Measurements from ENCODE around the gene ADIPOR1.

Gene ADIPOR1

GRCh38 chr1:202972046-202972445, 13.9 kb upstream of the ADIPOR1 start:
- no peak for DNase-seq (ENCODE audit: low read depth in 1 of 2, low spot score in 1 of 2)

- DNase-seq (ENCODE audit: low read depth in 1 of 2, low spot score in 1 of 2): peak in 1 of 2 donors; percentile 30
Observed at GRCh38 chr1:202968895-202969295, 10.8 kb upstream of the ADIPOR1 start.

GRCh38 chr1:202968351-202968750, 10.2 kb upstream of the ADIPOR1 start:
- no peak for DNase-seq (ENCODE audit: low read depth in 1 of 2, low spot score in 1 of 2)

- no peak for DNase-seq (ENCODE audit: low read depth in 1 of 2, low spot score in 1 of 2)
Observed at GRCh38 chr1:202967684-202968281, 9.7 kb upstream of the ADIPOR1 start.

GRCh38 chr1:202966006-202966898, 8.1 kb upstream of the ADIPOR1 start:
- no peak for DNase-seq (ENCODE audit: low read depth in 1 of 2, low spot score in 1 of 2)

- no peak for DNase-seq (ENCODE audit: low read depth in 1 of 2, low spot score in 1 of 2)
Observed at GRCh38 chr1:202965422-202965821, 7.3 kb upstream of the ADIPOR1 start.

- DNase-seq (ENCODE audit: low read depth in 1 of 2, low spot score in 1 of 2): no peak
Observed at GRCh38 chr1:202964791-202965410, 6.8 kb upstream of the ADIPOR1 start.

- DNase-seq (ENCODE audit: low read depth in 1 of 2, low spot score in 1 of 2): no peak
Observed at GRCh38 chr1:202961220-202961880, 3.2 kb upstream of the ADIPOR1 start.

GRCh38 chr1:202959276-202959620, 1.1 kb upstream of the ADIPOR1 start:
- DNase-seq (ENCODE audit: low read depth in 1 of 2, low spot score in 1 of 2): no peak

- no peak for DNase-seq (ENCODE audit: low read depth in 1 of 2, low spot score in 1 of 2)
Observed at GRCh38 chr1:202958544-202959275, 598 bp upstream of the ADIPOR1 start.

GRCh38 chr1:202956969-202957368, 1.1 kb downstream of the ADIPOR1 start:
- DNase-seq (ENCODE audit: low read depth in 1 of 2, low spot score in 1 of 2): no peak

GRCh38 chr1:202954057-202954745, 3.9 kb downstream of the ADIPOR1 start:
- no peak for DNase-seq (ENCODE audit: low read depth in 1 of 2, low spot score in 1 of 2)

- DNase-seq (ENCODE audit: low read depth in 1 of 2, low spot score in 1 of 2): no peak
Observed at GRCh38 chr1:202953392-202953791, 4.7 kb downstream of the ADIPOR1 start.

GRCh38 chr1:202952818-202953217, 5.3 kb downstream of the ADIPOR1 start:
- DNase-seq (ENCODE audit: low read depth in 1 of 2, low spot score in 1 of 2): no peak

- no peak for DNase-seq (ENCODE audit: low read depth in 1 of 2, low spot score in 1 of 2)
Observed at GRCh38 chr1:202952099-202952498, 6.0 kb downstream of the ADIPOR1 start.

- no peak for DNase-seq (ENCODE audit: low read depth in 1 of 2, low spot score in 1 of 2)
Observed at GRCh38 chr1:202951437-202951836, 6.7 kb downstream of the ADIPOR1 start.

GRCh38 chr1:202945483-202945882, 12.6 kb downstream of the ADIPOR1 start:
- no peak for DNase-seq (ENCODE audit: low read depth in 1 of 2, low spot score in 1 of 2)

- DNase-seq (ENCODE audit: low read depth in 1 of 2, low spot score in 1 of 2): no peak
Observed at GRCh38 chr1:202944438-202944921, 13.6 kb downstream of the ADIPOR1 start.

GRCh38 chr1:202942426-202942825, 15.7 kb downstream of the ADIPOR1 start:
- no peak for DNase-seq (ENCODE audit: low read depth in 1 of 2, low spot score in 1 of 2)

GRCh38 chr1:202941372-202941771, 16.7 kb downstream of the ADIPOR1 start:
- no peak for DNase-seq (ENCODE audit: low read depth in 1 of 2, low spot score in 1 of 2)
